Measurements from ENCODE around the gene IL4R.

The IL4R gene

GRCh38 chr16:27363246-27363632 is 49.5 kb downstream of the IL4R start:
- no peak for DNase-seq

- no peak for DNase-seq
These were observed 50.0 kb downstream of the IL4R start for GRCh38 chr16:27363797-27364196.

GRCh38 chr16:27364493-27365141 is 50.8 kb downstream of the IL4R start:
- peak; percentile 54 for DNase-seq

GRCh38 chr16:27365142-27366089 is 51.6 kb downstream of the IL4R start:
- peak; percentile 49 for DNase-seq

- DNase-seq, result peak; percentile 63
These were observed 53.1 kb downstream of the IL4R start for GRCh38 chr16:27366687-27367460.

- DNase-seq, result peak; percentile 94
These were observed 53.9 kb downstream of the IL4R start for GRCh38 chr16:27367461-27368357.

- DNase-seq, result no peak
These were observed 54.6 kb downstream of the IL4R start for GRCh38 chr16:27368358-27368722.

GRCh38 chr16:27369806-27370205 is 56.0 kb downstream of the IL4R start:
- DNase-seq, result no peak

GRCh38 chr16:27370318-27370717 is 56.5 kb downstream of the IL4R start:
- no peak for DNase-seq

GRCh38 chr16:27373312-27373711 is 59.5 kb downstream of the IL4R start:
- no peak for DNase-seq

GRCh38 chr16:27374221-27374803 is 60.5 kb downstream of the IL4R start:
- peak; percentile 50 for DNase-seq

GRCh38 chr16:27374804-27375425 is 61.1 kb downstream of the IL4R start:
- peak; percentile 86 for DNase-seq

- DNase-seq, result no peak
These were observed 64.1 kb downstream of the IL4R start for GRCh38 chr16:27377666-27378485.

GRCh38 chr16:27378871-27379481 is 65.2 kb downstream of the IL4R start:
- DNase-seq, result peak; percentile 69

- DNase-seq, result no peak
These were observed 66.1 kb downstream of the IL4R start for GRCh38 chr16:27379919-27380318.

- no peak for DNase-seq
These were observed 67.5 kb downstream of the IL4R start for GRCh38 chr16:27381236-27381635.

GRCh38 chr16:27381974-27382855 is 68.4 kb downstream of the IL4R start:
- DNase-seq, result no peak

GRCh38 chr16:27383556-27384243 is 69.9 kb downstream of the IL4R start:
- DNase-seq, result no peak
